Esophagus (tissue), 2 donors: Measurements from ENCODE around the gene CAV1. TPM values are rescaled to one million over a fixed set of nuclear protein-coding genes. Genes with fewer than 3 reads are reported as not detected.
A peak's percentile ranks its signal among the peaks of the same experiment; 100 is the strongest.

Source experiments
- H3K27ac ChIP-seq, 2 donors: one replicate each; pipeline ENCODE4 v1.5.1; 2013; ENCODE audit warnings: low read depth in 2 of 2, mild to moderate bottlenecking in 2 of 2, inconsistent platforms in 1 of 2, low read length in 1 of 2, moderate library complexity in 1 of 2
- H3K27me3 ChIP-seq, 2 donors: one replicate each; pipeline ENCODE4 v1.6.1; 2013; ENCODE audit warnings: low read length in 2 of 2, control low read depth in 1 of 2, mild to moderate bottlenecking in 1 of 2; ENCODE audit not compliant: insufficient read depth in 2 of 2, control insufficient read depth in 1 of 2
- H3K36me3 ChIP-seq, 2 donors: one replicate each; pipeline ENCODE4 v1.6.1; 2013; ENCODE audit warnings: low read length in 1 of 2; ENCODE audit not compliant: control insufficient read depth in 2 of 2, insufficient read depth in 2 of 2
- H3K4me1 ChIP-seq, 2 donors: one replicate each; pipeline ENCODE4 v1.6.1; 2013; ENCODE audit warnings: low read length in 1 of 2; ENCODE audit not compliant: control insufficient read depth in 2 of 2, insufficient read depth in 2 of 2
- H3K4me3 ChIP-seq, 2 donors: one replicate each; pipeline ENCODE4 v1.5.1; 2013; ENCODE audit warnings: low read length in 2 of 2, mild to moderate bottlenecking in 2 of 2, low read depth in 1 of 2, moderate library complexity in 1 of 2
- H3K9me3 ChIP-seq, 2 donors: one replicate each; pipeline ENCODE4 v1.6.1; 2013; ENCODE audit warnings: mild to moderate bottlenecking in 2 of 2, low read depth in 1 of 2, low read length in 1 of 2, moderate library complexity in 1 of 2; ENCODE audit not compliant: control insufficient read depth in 2 of 2, insufficient read depth in 1 of 2
- WGBS, 2 donors: extraction: QIAGEN DNeasy Blood & Tissue Kit; methylation state at CpG; one replicate each; pipeline ENCODE4 v1.1.7; 2013; 5-methylcytosine and 5-hydroxymethylcytosine counted together
- polyA plus RNA-seq, 2 donors: library from polyadenylated mRNA; stranded (reverse); fragments of 200-250 nt; gene quantifications; one replicate each; pipeline ENCODE4 v1.2.3, GENCODE V29; 2013
- donor health status: healthy with polysubstance abuse.
- donor health status: Bipolar disorder and iron deficiency.

CAV1 gene
- polyA plus RNA-seq, 2 donors: 16.3 to 57.9 TPM

DNA sequence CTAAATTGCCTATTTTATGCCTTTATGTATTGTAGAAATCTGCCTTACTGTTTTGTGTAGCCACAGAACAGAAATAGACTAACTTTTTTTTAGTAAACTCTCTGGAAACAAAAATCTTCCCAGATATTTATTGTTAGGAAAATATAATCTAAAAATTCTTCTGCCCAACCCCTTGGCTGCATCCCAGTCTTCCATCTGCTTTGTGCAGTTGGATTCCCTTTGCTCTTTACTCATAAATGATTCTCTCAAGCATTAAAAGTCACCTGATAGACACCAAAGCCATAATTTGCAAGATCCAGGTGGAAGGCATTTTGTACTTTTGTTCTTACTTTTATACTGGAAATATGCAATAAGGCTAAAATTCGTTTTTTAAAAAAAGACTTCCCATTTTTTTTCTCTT is 31.4 kb upstream of the CAV1 start:
- no peak overlapping the region for H3K4me3 ChIP-seq
- no peaks in the 10 kb centered on the region for H3K4me1 ChIP-seq
- H3K27me3 ChIP-seq: no peaks in the 10 kb centered on the region
- no peaks in the 10 kb centered on the region for H3K36me3 ChIP-seq
- H3K27ac ChIP-seq: no peak overlapping the region
- H3K9me3 ChIP-seq: no peaks in the 10 kb centered on the region
- 47 to 54% methylated on average over 1 of the region's 1 CpG for WGBS, 2 donors

GRCh38 chr7:116494472-116494871 is 30.4 kb upstream of the CAV1 start:
- Histone ChIP-seq H3K4me3 (no peak overlapping the region), H3K27ac (no peak overlapping the region), H3K36me3 (no peaks in the 10 kb centered on the region), H3K9me3 (no peaks in the 10 kb centered on the region), H3K27me3 (no peaks in the 10 kb centered on the region), H3K4me1 (no peaks in the 10 kb centered on the region)
- WGBS, 2 donors: 94 to 96% methylated on average over 2 of the region's 2 CpGs

GRCh38 chr7:116495736-116496135 is 29.1 kb upstream of the CAV1 start:
- no peak overlapping the region for H3K27ac ChIP-seq
- H3K36me3 ChIP-seq: no peaks in the 10 kb centered on the region
- no peaks in the 10 kb centered on the region for H3K4me1 ChIP-seq
- H3K4me3 ChIP-seq: no peak overlapping the region
- H3K9me3 ChIP-seq: no peaks in the 10 kb centered on the region
- no peaks in the 10 kb centered on the region for H3K27me3 ChIP-seq
- 92% methylated on average over 1 of the region's 1 CpG for WGBS, 2 donors

DNA sequence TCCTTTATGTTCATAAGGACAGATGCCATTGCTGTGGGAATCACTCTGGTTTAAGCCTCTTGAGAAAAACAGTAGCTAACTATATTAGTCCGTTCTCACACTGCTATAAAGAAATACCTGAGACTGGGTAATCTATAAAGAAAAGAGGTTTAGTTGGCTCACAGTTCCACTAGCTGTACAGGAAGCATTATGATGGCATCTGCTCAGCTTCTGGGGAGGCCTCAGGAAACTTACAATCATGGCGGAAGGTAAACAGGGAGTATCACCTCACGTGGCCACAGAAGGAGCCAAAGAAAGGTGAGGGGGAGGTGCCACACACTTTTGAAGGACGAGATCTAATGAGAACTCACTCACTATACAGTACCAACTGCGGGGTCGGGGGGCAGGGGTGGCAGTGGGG is 28.2 kb upstream of the CAV1 start:
- no peak overlapping the region for H3K27ac ChIP-seq
- no peaks in the 10 kb centered on the region for H3K9me3 ChIP-seq
- H3K4me1 ChIP-seq: no peaks in the 10 kb centered on the region
- H3K27me3 ChIP-seq: no peaks in the 10 kb centered on the region
- WGBS, 2 donors: 92 to 95% methylated on average over 6 of the region's 6 CpGs
- H3K36me3 ChIP-seq: no peaks in the 10 kb centered on the region
- H3K4me3 ChIP-seq: no peak overlapping the region

DNA sequence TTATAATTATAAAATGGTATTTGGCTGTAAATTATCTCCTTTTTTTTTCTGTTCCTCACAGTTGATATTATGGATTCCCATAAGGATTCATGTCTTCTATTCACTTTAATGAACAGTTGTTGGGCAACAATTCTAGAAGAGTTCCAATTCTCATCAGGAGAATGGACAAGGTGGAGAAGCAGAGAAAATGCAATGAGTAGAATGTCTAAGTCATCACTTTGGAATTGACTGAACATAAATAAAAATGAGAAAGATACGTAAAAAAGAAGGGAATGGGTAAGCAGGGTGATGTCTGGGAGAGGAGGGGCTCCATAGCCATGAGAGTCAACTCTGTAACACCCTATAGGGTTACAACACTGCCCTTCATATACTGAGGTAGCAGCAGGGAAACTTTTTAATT is 27.1 kb upstream of the CAV1 start:
- Histone ChIP-seq H3K27ac (no peak overlapping the region), H3K4me3 (no peak overlapping the region), H3K36me3 (no peaks in the 10 kb centered on the region), H3K4me1 (no peaks in the 10 kb centered on the region), H3K9me3 (no peaks in the 10 kb centered on the region), H3K27me3 (no peaks in the 10 kb centered on the region)
- WGBS, 2 donors: 73 to 78% methylated on average over 1 of the region's 1 CpG

GRCh38 chr7:116499168-116500077 is 25.4 kb upstream of the CAV1 start, which contains the start of gene CAV2:
Gene CAV2 (plus strand): TSS chr7:116499738. CDS start chr7:116499782, 44 bp downstream.
- Histone ChIP-seq H3K4me3 (peak within 1 kb of the TSS; percentile 78 to 80), H3K9me3 (no peaks in the 10 kb centered on the region), H3K4me1 (no peaks in the 10 kb centered on the region), H3K36me3 (no peaks in the 10 kb centered on the region), H3K27me3 (no peaks in the 10 kb centered on the region), H3K27ac (peak within 1 kb of the TSS; percentile 92 to 95)
- WGBS, 2 donors: 2 to 3% methylated on average over 60 to 86 of the region's 86 CpGs

DNA sequence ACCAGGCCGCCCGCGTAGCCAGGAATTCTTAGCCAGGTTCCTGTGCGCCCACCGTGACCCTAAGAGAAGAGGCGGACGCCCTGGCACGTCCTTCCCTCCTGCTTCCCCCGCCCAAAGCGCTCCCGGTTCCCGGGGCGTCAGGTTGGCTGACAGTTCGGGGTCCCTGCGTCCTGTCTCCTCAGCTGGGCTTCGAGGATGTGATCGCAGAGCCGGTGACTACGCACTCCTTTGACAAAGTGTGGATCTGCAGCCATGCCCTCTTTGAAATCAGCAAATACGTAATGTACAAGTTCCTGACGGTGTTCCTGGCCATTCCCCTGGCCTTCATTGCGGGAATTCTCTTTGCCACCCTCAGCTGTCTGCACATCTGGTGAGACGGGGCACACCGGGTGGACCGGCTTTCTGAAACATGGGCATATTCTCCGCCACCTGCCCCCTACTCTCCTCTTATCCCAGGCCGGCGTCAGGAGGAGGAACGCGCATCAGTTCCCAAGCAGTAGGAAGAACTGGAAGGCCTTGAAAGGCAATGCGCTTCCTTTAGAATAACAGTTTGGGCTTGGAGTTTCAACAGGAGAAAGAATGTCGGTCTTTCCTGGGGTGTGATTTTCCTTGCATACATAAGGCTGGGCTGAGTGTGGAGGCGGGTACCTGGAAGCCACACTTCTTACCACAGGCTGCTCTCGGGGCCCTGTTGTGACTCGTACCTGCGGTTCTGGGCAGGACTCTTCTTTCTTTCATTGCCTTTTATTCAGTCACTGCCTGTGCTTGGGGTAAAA is 24.6 kb upstream of the CAV1 start:
- 4 to 6% methylated on average over 33 to 36 of the region's 36 CpGs for WGBS, 2 donors
- no peaks in the 10 kb centered on the region for H3K27me3 ChIP-seq

GRCh38 chr7:116501425-116502167 is 23.2 kb upstream of the CAV1 start:
- Histone ChIP-seq H3K9me3 (no peaks in the 10 kb centered on the region), H3K27ac (peak overlapping the region in 1 of 2 donors; percentile 40), H3K4me3 (peak overlapping the region; percentile 33 to 80), H3K4me1 (no peaks in the 10 kb centered on the region), H3K27me3 (no peaks in the 10 kb centered on the region), H3K36me3 (peaks cover 0 to 5% of the 10 kb centered on the region in 2 donors)
- 42 to 43% methylated on average over 5 of the region's 5 CpGs for WGBS, 2 donors

More for the DNA sequence above, 24.6 kb upstream of the CAV1 start:
- no peaks in the 10 kb centered on the region for H3K4me1 ChIP-seq
- H3K4me3 ChIP-seq: peak overlapping the region; percentile 78 to 80
- no peaks in the 10 kb centered on the region for H3K9me3 ChIP-seq
- peak overlapping the region; percentile 92 to 95 for H3K27ac ChIP-seq
- H3K36me3 ChIP-seq: no peaks in the 10 kb centered on the region
